Lung (tissue), 12 donors: ENCODE results near the gene DNMBP. TPM values are rescaled to one million over a fixed set of nuclear protein-coding genes. Genes with fewer than 3 reads are reported as not detected.

Experiments used
- ATAC-seq: fragments of 200-7000 bp; cut with Tn5 transposase; one replicate; pipeline ENCODE4 v1.9.1; 2020; ENCODE audit warnings: moderate number of reproducible peaks; ENCODE audit not compliant: insufficient read depth, low FRiP score
- DNase-seq, 3 donors: peaks; one replicate each; pipeline ENCODE4 v3.0.0-alpha.2; 2013 to 2017
- H3K27ac ChIP-seq, 2 donors: one replicate each; pipeline ENCODE4 v1.5.1; 2013; ENCODE audit warnings: mild to moderate bottlenecking in 2 of 2, moderate library complexity in 2 of 2, control low read depth in 1 of 2, inconsistent platforms in 1 of 2, low read depth in 1 of 2, low read length in 1 of 2
- H3K27me3 ChIP-seq, 3 donors: one replicate each; pipeline ENCODE4 v1.5.1; 2013; ENCODE audit warnings: low read length in 2 of 3; ENCODE audit not compliant: control insufficient read depth in 3 of 3, insufficient read depth in 3 of 3
- H3K36me3 ChIP-seq, 4 donors: one replicate each; pipeline ENCODE4 v1.5.1; 2013; ENCODE audit warnings: low read length in 4 of 4, mild to moderate bottlenecking in 1 of 4, moderate library complexity in 1 of 4; ENCODE audit not compliant: control insufficient read depth in 4 of 4, insufficient read depth in 4 of 4
- H3K4me1 ChIP-seq, 5 donors: one replicate each; pipeline ENCODE4 v1.5.1; 2013; ENCODE audit warnings: low read length in 5 of 5, mild to moderate bottlenecking in 2 of 5, moderate library complexity in 1 of 5; ENCODE audit not compliant: control insufficient read depth in 5 of 5, insufficient read depth in 5 of 5
- H3K4me3 ChIP-seq: one replicate; pipeline ENCODE4 v1.5.1; 2013; ENCODE audit warnings: mild to moderate bottlenecking, control low read depth, moderate library complexity
- H3K9ac ChIP-seq, 2 donors: one replicate each; pipeline ENCODE4 v1.5.1; 2013; ENCODE audit warnings: low read length in 2 of 2, control low read depth in 1 of 2; ENCODE audit not compliant: insufficient read depth in 1 of 2
- H3K9me3 ChIP-seq, 4 donors: one replicate each; pipeline ENCODE4 v1.5.1; 2013; ENCODE audit warnings: low read length in 3 of 4, mild to moderate bottlenecking in 1 of 4, moderate library complexity in 1 of 4; ENCODE audit not compliant: control insufficient read depth in 4 of 4, insufficient read depth in 3 of 4
- WGBS, 2 donors: extraction: QIAGEN DNeasy Blood & Tissue Kit; methylation state at CpG; one replicate each; pipeline ENCODE4 v1.1.7; 2013; 5-methylcytosine and 5-hydroxymethylcytosine counted together
- polyA plus RNA-seq, 2 donors: library from polyadenylated mRNA; stranded (reverse); fragments of 200-250 nt; gene quantifications; one replicate each; pipeline ENCODE4 v1.2.1, GENCODE V29; 2013
- total RNA-seq, 2 donors: library from RNA; depleted of rRNA in 1 of 2; stranded (reverse); fragments of >200 nt in 1 of 2; gene quantifications; one replicate each; pipeline ENCODE4 v1.2.1, GENCODE V29; 2014 to 2021
- TF ChIP-seq, protein P1 (sequence below): IDR thresholded peaks from 2 replicates; pipeline ENCODE4 v1.5.1; 2012; ENCODE audit warnings: mild to moderate bottlenecking; ENCODE audit errors: control extremely low read depth, extremely low read depth
- donor health status: control.
- donor health status: control.
- donor health status: Bipolar disorder and iron deficiency.
- donor health status: healthy.
- donor health status: DM: yes; HTN: yes; CAD: no.

The DNMBP gene
- total and polyA plus RNA-seq, 4 donors = 6.5 to 31.0 (median 12.5) TPM

DNA sequence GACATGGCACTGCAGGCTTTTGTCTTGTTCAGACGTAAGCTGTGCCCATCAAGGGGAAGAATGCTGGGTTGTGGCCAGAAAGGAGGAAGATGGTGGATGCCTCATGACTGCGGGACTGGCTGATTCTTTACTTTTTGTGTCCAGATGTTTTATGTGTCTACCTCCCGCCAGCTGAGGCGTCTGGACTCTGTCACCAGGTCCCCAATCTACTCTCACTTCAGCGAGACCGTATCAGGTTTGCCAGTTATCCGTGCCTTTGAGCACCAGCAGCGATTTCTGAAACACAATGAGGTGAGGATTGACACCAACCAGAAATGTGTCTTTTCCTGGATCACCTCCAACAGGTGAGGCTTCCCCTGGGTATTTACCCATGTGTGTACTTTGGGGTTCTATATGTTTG lies 173.8 kb downstream of the DNMBP start:
- ATAC-seq (no peak), DNase-seq (no peak)
- Histone ChIP-seq H3K9me3 (no peaks in the 10 kb centered on the region), H3K27ac (no peak overlapping the region), H3K36me3 (no peaks in the 10 kb centered on the region), H3K9ac (no peak overlapping the region), H3K27me3 (no peaks in the 10 kb centered on the region), H3K4me1 (no peaks in the 10 kb centered on the region), H3K4me3 (no peak overlapping the region)
- 91 to 95% methylated on average over 8 of the region's 8 CpGs for WGBS, 2 donors
- TF ChIP-seq, protein P1, sequence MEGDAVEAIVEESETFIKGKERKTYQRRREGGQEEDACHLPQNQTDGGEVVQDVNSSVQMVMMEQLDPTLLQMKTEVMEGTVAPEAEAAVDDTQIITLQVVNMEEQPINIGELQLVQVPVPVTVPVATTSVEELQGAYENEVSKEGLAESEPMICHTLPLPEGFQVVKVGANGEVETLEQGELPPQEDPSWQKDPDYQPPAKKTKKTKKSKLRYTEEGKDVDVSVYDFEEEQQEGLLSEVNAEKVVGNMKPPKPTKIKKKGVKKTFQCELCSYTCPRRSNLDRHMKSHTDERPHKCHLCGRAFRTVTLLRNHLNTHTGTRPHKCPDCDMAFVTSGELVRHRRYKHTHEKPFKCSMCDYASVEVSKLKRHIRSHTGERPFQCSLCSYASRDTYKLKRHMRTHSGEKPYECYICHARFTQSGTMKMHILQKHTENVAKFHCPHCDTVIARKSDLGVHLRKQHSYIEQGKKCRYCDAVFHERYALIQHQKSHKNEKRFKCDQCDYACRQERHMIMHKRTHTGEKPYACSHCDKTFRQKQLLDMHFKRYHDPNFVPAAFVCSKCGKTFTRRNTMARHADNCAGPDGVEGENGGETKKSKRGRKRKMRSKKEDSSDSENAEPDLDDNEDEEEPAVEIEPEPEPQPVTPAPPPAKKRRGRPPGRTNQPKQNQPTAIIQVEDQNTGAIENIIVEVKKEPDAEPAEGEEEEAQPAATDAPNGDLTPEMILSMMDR = no peak

DNA sequence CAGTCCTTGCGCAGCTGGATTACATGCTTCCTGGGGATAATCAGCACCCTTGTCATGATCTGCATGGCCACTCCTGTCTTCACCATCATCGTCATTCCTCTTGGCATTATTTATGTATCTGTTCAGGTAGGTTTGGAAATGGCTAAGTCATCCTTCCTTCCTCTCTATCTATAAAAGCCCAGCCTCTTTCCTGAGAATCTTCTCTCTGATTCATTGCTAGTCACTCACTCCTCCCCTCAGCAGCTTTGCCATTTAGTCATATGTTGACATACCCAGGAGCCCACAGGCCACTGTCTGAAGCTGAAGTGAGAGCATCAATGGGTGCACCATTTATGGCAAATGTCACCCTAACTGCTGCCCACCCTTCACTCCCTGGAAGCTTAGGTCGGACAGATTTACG lies 175.3 kb downstream of the DNMBP start:
- 85 to 89% methylated on average over 4 of the region's 4 CpGs for WGBS, 2 donors
- H3K4me1 ChIP-seq = no peaks in the 10 kb centered on the region
- H3K9me3 ChIP-seq = no peaks in the 10 kb centered on the region
- H3K27ac ChIP-seq = no peak overlapping the region
- no peaks in the 10 kb centered on the region for H3K36me3 ChIP-seq
- H3K27me3 ChIP-seq = no peaks in the 10 kb centered on the region
- ATAC-seq (no peak), DNase-seq (no peak)
- TF ChIP-seq, protein P1 = no peak
- H3K4me3 ChIP-seq = no peak overlapping the region
- no peak overlapping the region for H3K9ac ChIP-seq

DNA sequence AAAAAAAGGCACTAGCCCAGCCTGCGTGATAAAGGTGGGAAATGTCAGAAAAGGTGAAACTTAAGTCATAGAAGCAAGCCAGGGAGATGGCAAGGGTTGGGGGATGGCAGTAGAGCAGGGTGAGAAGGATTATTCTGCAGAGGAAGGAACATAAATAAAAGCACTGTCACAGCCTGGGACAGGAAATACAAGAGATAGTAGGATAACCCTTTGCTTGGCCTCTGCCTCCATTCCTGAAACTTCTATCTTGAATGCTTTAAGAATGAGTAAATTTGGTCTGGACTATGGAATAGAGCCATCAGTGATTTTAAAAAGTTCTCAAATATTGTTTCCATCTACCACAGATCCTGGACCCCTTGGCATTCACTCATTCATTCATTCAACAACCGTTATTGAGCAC lies 177.3 kb downstream of the DNMBP start:
- 85 to 92% methylated on average over 2 of the region's 2 CpGs for WGBS, 2 donors
- TF ChIP-seq, protein P1 = no peak

DNA sequence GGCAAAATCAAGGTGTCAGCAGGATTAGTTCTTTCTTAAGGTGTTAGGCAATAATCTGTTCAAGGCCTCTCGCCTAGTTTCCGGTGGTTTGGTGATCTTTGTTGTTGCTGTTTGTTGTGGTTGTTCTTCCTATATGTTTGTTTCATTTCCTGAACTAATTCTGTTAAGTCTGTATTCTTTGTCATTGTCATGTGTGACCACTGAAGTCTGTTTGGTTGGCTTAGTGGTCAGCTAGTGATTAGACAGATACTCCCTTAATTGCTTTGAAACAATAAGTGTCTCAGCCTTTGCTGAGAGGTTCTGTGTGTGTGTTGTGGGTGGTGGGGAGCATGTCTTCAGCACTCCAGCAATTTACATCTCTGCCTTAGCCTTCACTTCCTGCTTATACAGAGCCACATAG lies 181.3 kb downstream of the DNMBP start:
- ATAC-seq (no peak), DNase-seq (no peak)
- Histone ChIP-seq H3K9me3 (no peaks in the 10 kb centered on the region), H3K4me3 (no peak overlapping the region), H3K4me1 (no peaks in the 10 kb centered on the region), H3K27ac (no peak overlapping the region), H3K27me3 (no peaks in the 10 kb centered on the region), H3K9ac (no peak overlapping the region), H3K36me3 (no peaks in the 10 kb centered on the region)
- TF ChIP-seq, protein P1 = no peak
- WGBS, 2 donors = 71 to 72% methylated on average over 2 of the region's 2 CpGs

More for the DNA sequence above, 177.3 kb downstream of the DNMBP start:
- no peak overlapping the region for H3K9ac ChIP-seq
- ATAC-seq (no peak), DNase-seq (no peak)
- H3K4me3 ChIP-seq = no peak overlapping the region
- H3K27me3 ChIP-seq = no peaks in the 10 kb centered on the region
- no peaks in the 10 kb centered on the region for H3K36me3 ChIP-seq
- H3K27ac ChIP-seq = no peak overlapping the region
- H3K4me1 ChIP-seq = no peaks in the 10 kb centered on the region
- no peaks in the 10 kb centered on the region for H3K9me3 ChIP-seq
